CD4-positive, alpha-beta T cell treated with Interferon gamma for 1 hour (primary cell): ENCODE data around the gene CTSA.
"Not testable (repeated sequence)": the region's sequence is repeated elsewhere in the genome, so short reads cannot be mapped to it uniquely, and the experiment has no call there.

Experiments used
- DNase-seq: peaks from one replicate; pipeline ENCODE4 v3.0.0-alpha.2; 2020

The CTSA gene

GRCh38 chr20:45918779-45919537 is 27.8 kb downstream of the CTSA start:
- DNase-seq, result no peak

GRCh38 chr20:45919542-45920399 is 28.6 kb downstream of the CTSA start:
- no peak for DNase-seq

GRCh38 chr20:45920462-45921336 is 29.6 kb downstream of the CTSA start:
- DNase-seq, result no peak

GRCh38 chr20:45921337-45922189 is 30.4 kb downstream of the CTSA start:
- DNase-seq, result no peak

GRCh38 chr20:45924391-45925261 is 33.5 kb downstream of the CTSA start:
- no peak for DNase-seq

GRCh38 chr20:45925821-45926506 is 34.8 kb downstream of the CTSA start:
- DNase-seq, result no peak

- no peak for DNase-seq
These were observed 35.6 kb downstream of the CTSA start for GRCh38 chr20:45926731-45927070.

- DNase-seq, result no peak
These were observed 36.1 kb downstream of the CTSA start for GRCh38 chr20:45927071-45927878.

GRCh38 chr20:45931680-45932079 is 40.5 kb downstream of the CTSA start:
- not testable (repeated sequence) for DNase-seq

GRCh38 chr20:45933266-45934045 is 42.3 kb downstream of the CTSA start:
- peak; percentile 65 for DNase-seq

- DNase-seq, result peak; percentile 53
These were observed 43.0 kb downstream of the CTSA start for GRCh38 chr20:45934046-45934585.

GRCh38 chr20:45934586-45935415 is 43.7 kb downstream of the CTSA start, which contains the start of gene PCIF1:
Gene PCIF1 (plus strand): TSS chr20:45934683. CDS start chr20:45939000, 4,317 bp downstream.
- peak; percentile 97 for DNase-seq

GRCh38 chr20:45935416-45936046 is 44.4 kb downstream of the CTSA start:
- DNase-seq, result no peak

GRCh38 chr20:45937765-45938164 is 46.6 kb downstream of the CTSA start:
- DNase-seq, result no peak

GRCh38 chr20:45938727-45939438 is 47.7 kb downstream of the CTSA start:
- no peak for DNase-seq

GRCh38 chr20:45940053-45940452 is 48.9 kb downstream of the CTSA start:
- no peak for DNase-seq
